A673 (cell line): ENCODE measurements around the gene TTC28.

Experiments
- CTCF ChIP-seq: fragments of 300-800, 200-600 bp; sonication (generic); conservative IDR thresholded peaks from 2 replicates; pipeline ENCODE4 v1.5.1; 2017; ENCODE audit warnings: low read depth, mild to moderate bottlenecking, antibody characterized with exemption, low read length, moderate library complexity, mixed read lengths
- EZH2 ChIP-seq: fragments of 200-600 bp; sonication (generic); IDR thresholded peaks from 2 replicates; pipeline ENCODE4 v1.6.1; 2017; ENCODE audit warnings: borderline replicate concordance, low read depth, mild to moderate bottlenecking, mixed read lengths, antibody characterized with exemption, low read length; ENCODE audit not compliant: poor library complexity, severe bottlenecking

GRCh38 chr22:28411125-28411524 lies 268.5 kb downstream of the TTC28 start:
- TF ChIP-seq CTCF (no peak), EZH2 (no peak)
